Natural killer cell (primary cell): ENCODE results near the gene ERI3. TPM values are rescaled to one million over a fixed set of nuclear protein-coding genes. Genes with fewer than 3 reads are reported as not detected.
A peak's percentile ranks its signal among the peaks of the same experiment; 100 is the strongest.

ENCODE experiments used
- ATAC-seq, 3 donors: fragments of 150-1000 bp in 2 of 3; fragments of 200-7000 bp in 1 of 3; cut with Tn5 transposase; 1 replicate in 1 of 3; 2 replicates in 2 of 3; pipeline ENCODE4 v1.10.0; 2021; ENCODE audit warnings: mild to moderate bottlenecking in 2 of 3, moderate library complexity in 2 of 3
- DNase-seq, 2 donors: peaks; one replicate each; pipeline versions ENCODE4 v3.0.0 to v3.0.0-alpha.2; 2013 to 2021; ENCODE audit warnings: mixed read lengths in 1 of 2
- H3K27ac ChIP-seq: one replicate; pipeline ENCODE4 v1.5.1; 2013; ENCODE audit warnings: mild to moderate bottlenecking, low read length
- H3K27me3 ChIP-seq: one replicate; pipeline ENCODE4 v1.6.1; 2013; ENCODE audit warnings: low read length; ENCODE audit not compliant: control insufficient read depth, insufficient read depth
- H3K36me3 ChIP-seq: one replicate; pipeline ENCODE4 v1.6.1; 2013; ENCODE audit warnings: low read length; ENCODE audit not compliant: control insufficient read depth, insufficient read depth
- H3K4me1 ChIP-seq: one replicate; pipeline ENCODE4 v1.6.1; 2013; ENCODE audit warnings: low read length; ENCODE audit not compliant: control insufficient read depth, insufficient read depth
- H3K4me3 ChIP-seq: one replicate; pipeline ENCODE4 v1.5.1; 2013; ENCODE audit warnings: low read length
- H3K9me3 ChIP-seq: one replicate; pipeline ENCODE4 v1.6.1; 2013; ENCODE audit warnings: low read length; ENCODE audit not compliant: control insufficient read depth, insufficient read depth
- H3K27ac Mint-ChIP-seq, 2 donors: one replicate each; pipeline ENCODE4 v1.8.0; 2022; ENCODE audit warnings: mild to moderate bottlenecking in 2 of 2, mixed read lengths in 2 of 2, moderate library complexity in 1 of 2
- H3K27me3 Mint-ChIP-seq, 2 donors: one replicate each; pipeline ENCODE4 v1.8.0; 2022; ENCODE audit warnings: low read depth in 2 of 2, mixed read lengths in 2 of 2
- H3K36me3 Mint-ChIP-seq: one replicate; pipeline ENCODE4 v1.8.0; 2022; ENCODE audit warnings: mixed read lengths
- H3K4me1 Mint-ChIP-seq, 2 donors: one replicate each; pipeline ENCODE4 v1.8.0; 2022; ENCODE audit warnings: mixed read lengths in 2 of 2
- H3K4me3 Mint-ChIP-seq: one replicate; pipeline ENCODE4 v1.8.0; 2022; ENCODE audit warnings: mild to moderate bottlenecking, moderate library complexity, mixed read lengths
- H3K9me3 Mint-ChIP-seq, 2 donors: one replicate each; pipeline ENCODE4 v1.8.0; 2022; ENCODE audit warnings: mixed read lengths in 2 of 2
- CTCF ChIP-seq: fragments of 200-600 bp; IDR thresholded peaks from one replicate; pipeline ENCODE4 v1.8.0; 2022; ENCODE audit warnings: antibody characterized with exemption
- WGBS: methylation state at CpG from one replicate; pipeline ENCODE4 v1.1.7; 2013; ENCODE audit warnings: missing lambda C conversion rate; ENCODE audit not compliant: insufficient coverage; 5-methylcytosine and 5-hydroxymethylcytosine counted together
- intact Hi-C: fragments of 100-400 bp; cut with micrococcal nuclease; formaldehyde crosslinking; loops from one replicate; pipeline ENCODE4 v1.14.2; 2022
- total RNA-seq, 4 donors: library from RNA; stranded (reverse); fragments of 120-200 nt in 1 of 4; gene quantifications; one replicate each; pipeline versions ENCODE4 v1.2.3 to v1.2.4, GENCODE V29; 2013 to 2022

ERI3 gene
- total RNA-seq, 3 donors from 2014 or later (not counting 1 experiment from before 2014, with no cell fraction given): 28.3 to 35.3 (median 30.4) TPM

- H3K27me3 ChIP-seq: no peaks in the 10 kb centered on the region
- H3K9me3 ChIP-seq: no peaks in the 10 kb centered on the region
- DNase-seq: peak; percentile 60 to 81
- no peak overlapping the region for H3K27ac ChIP-seq
- intact Hi-C loops: loop anchor here (1.0 to 2.0 kb wide), 3 partner anchors 101 to 435 kb away; no protein-coding TSS in a partner anchor
- WGBS: 85% methylated on average over 4 of the region's 4 CpGs
- no peaks in the 10 kb centered on the region for H3K36me3 Mint-ChIP-seq
- H3K4me1 Mint-ChIP-seq: peaks cover 30 to 44% of the 10 kb centered on the region in 2 donors
- no peak overlapping the region for H3K27ac Mint-ChIP-seq
- H3K36me3 ChIP-seq: peaks cover 49% of the 10 kb centered on the region
- peaks cover 17% of the 10 kb centered on the region for H3K4me1 ChIP-seq
- H3K9me3 Mint-ChIP-seq: no peaks in the 10 kb centered on the region
- no peaks in the 10 kb centered on the region for H3K27me3 Mint-ChIP-seq
- H3K4me3 ChIP-seq: no peak overlapping the region
- H3K4me3 Mint-ChIP-seq: no peak overlapping the region
- peak; percentile 86 for TF ChIP-seq CTCF
- peak; percentile 45 to 65 (median 57) for ATAC-seq
Measured at GRCh38 chr1:44217809-44218410, 137.1 kb downstream of the ERI3 start.

GRCh38 chr1:44213222-44214112 lies 141.6 kb downstream of the ERI3 start, which contains the start of gene DMAP1:
Gene DMAP1, plus strand, starts transcription at chr1:44213471. Its CDS starts 283 bp downstream, at chr1:44213754.
- Mint-ChIP-seq H3K4me1 (peaks cover 34 to 45% of the 10 kb centered on the region in 2 donors), H3K27ac (peak within 1 kb of the TSS; percentile 89 to 92), H3K36me3 (no peaks in the 10 kb centered on the region), H3K9me3 (no peaks in the 10 kb centered on the region), H3K4me3 (peak within 1 kb of the TSS; percentile 95), H3K27me3 (no peaks in the 10 kb centered on the region)
- H3K4me1 ChIP-seq: peaks cover 23% of the 10 kb centered on the region
- ATAC-seq (peak; percentile 83 to 88 (median 84)), DNase-seq (peak; percentile 82 to 93)
- under 1% methylated on average over 44 of the region's 44 CpGs for WGBS
- TF ChIP-seq CTCF: no peak
- peak within 1 kb of the TSS; percentile 87 for H3K4me3 ChIP-seq
- no peaks in the 10 kb centered on the region for H3K9me3 ChIP-seq
- H3K27ac ChIP-seq: peak within 1 kb of the TSS; percentile 64
- H3K36me3 ChIP-seq: peaks cover 17% of the 10 kb centered on the region
- no peaks in the 10 kb centered on the region for H3K27me3 ChIP-seq
- intact Hi-C loops: no loop called here

GRCh38 chr1:44212355-44213221 lies 142.5 kb downstream of the ERI3 start:
- Mint-ChIP-seq H3K4me1 (peaks cover 34 to 43% of the 10 kb centered on the region in 2 donors), H3K36me3 (no peaks in the 10 kb centered on the region), H3K4me3 (peak overlapping the region; percentile 95), H3K27ac (peak overlapping the region; percentile 89 to 92), H3K9me3 (no peaks in the 10 kb centered on the region), H3K27me3 (no peaks in the 10 kb centered on the region)
- ATAC-seq (peak; percentile 51 to 59 (median 58)), DNase-seq (peak in 1 of 2 donors; percentile 76)
- Histone ChIP-seq H3K27me3 (no peaks in the 10 kb centered on the region), H3K9me3 (no peaks in the 10 kb centered on the region), H3K36me3 (peaks cover 9% of the 10 kb centered on the region), H3K27ac (peak overlapping the region; percentile 64), H3K4me1 (peaks cover 23% of the 10 kb centered on the region), H3K4me3 (peak overlapping the region; percentile 87)
- TF ChIP-seq CTCF: no peak
- 33% methylated on average over 9 of the region's 9 CpGs for WGBS
- intact Hi-C loops: no loop called here
